Thyroid gland (tissue), 4 donors: ENCODE results near the gene MYCN. TPM values are rescaled to one million over a fixed set of nuclear protein-coding genes. Genes with fewer than 3 reads are reported as not detected.

Experiments
- DNase-seq, 2 donors: peaks; one replicate each; pipeline ENCODE4 v3.0.0-alpha.2; 2019
- H3K27ac ChIP-seq, 3 donors: fragments of 200-600 bp; sonication (generic); 1 replicate in 2 of 3; 2 replicates in 1 of 3; pipeline ENCODE4 v1.5.1; 2016 to 2019; ENCODE audit warnings: mild to moderate bottlenecking in 1 of 3, moderate library complexity in 1 of 3
- H3K27me3 ChIP-seq: fragments of 200-600 bp; sonication (generic); one replicate; pipeline ENCODE4 v1.5.1; 2019
- H3K36me3 ChIP-seq, 2 donors: fragments of 200-600 bp; sonication (generic); one replicate each; pipeline ENCODE4 v1.5.1; 2016 to 2019
- H3K4me1 ChIP-seq, 2 donors: fragments of 200-600 bp; sonication (generic); one replicate each; pipeline ENCODE4 v1.5.1; 2017 to 2019
- H3K4me3 ChIP-seq, 3 donors: fragments of 200-600 bp; sonication (generic); replicated peaks in 1 of 3; 1 replicate in 2 of 3; 2 replicates in 1 of 3; pipeline ENCODE4 v1.5.1; 2016; ENCODE audit warnings: mild to moderate bottlenecking in 1 of 3
- H3K9me3 ChIP-seq: fragments of 200-600 bp; sonication (generic); one replicate; pipeline ENCODE4 v1.5.1; 2017
- CTCF ChIP-seq, 6 experiments: fragments of 200-600 bp in 3 of 6; fragments of 450-650 bp in 3 of 6; sonication (generic) in 3 of 6; IDR thresholded peaks; one replicate each; pipeline ENCODE4 v1.5.1; 2016 to 2019; ENCODE audit warnings: antibody characterized with exemption in 6 of 6, mild to moderate bottlenecking in 2 of 6, inconsistent platforms in 1 of 6, moderate library complexity in 1 of 6
- POLR2A ChIP-seq, 2 donors: fragments of 450-650 bp; IDR thresholded peaks; one replicate each; pipeline ENCODE4 v1.6.1; 2017; ENCODE audit warnings: antibody characterized with exemption in 2 of 2, mild to moderate bottlenecking in 2 of 2, moderate library complexity in 1 of 2
- WGBS, 2 donors: methylation state at CpG; one replicate each; pipeline ENCODE4 v1.1.5; 2017; 5-methylcytosine and 5-hydroxymethylcytosine counted together
- intact Hi-C: fragments of 100-400 bp; cut with DNase I; formaldehyde crosslinking; loops from one replicate; pipeline ENCODE4 v1.15.1; 2023
- total RNA-seq, 4 donors: library from RNA; depleted of rRNA; stranded (reverse); fragments of >200 nt; gene quantifications; one replicate each; pipeline ENCODE4 v1.2.3, GENCODE V29; 2016

MYCN gene
- total RNA-seq, 4 donors from 2014 or later, result 5.9 to 13.3 (median 10.1) TPM

GRCh38 chr2:15931950-15932349 lies 8.4 kb upstream of the MYCN start:
- Histone ChIP-seq H3K27ac (no peak overlapping the region), H3K9me3 (no peaks in the 10 kb centered on the region), H3K4me3 (no peak overlapping the region), H3K27me3 (no peaks in the 10 kb centered on the region), H3K4me1 (no peaks in the 10 kb centered on the region), H3K36me3 (no peaks in the 10 kb centered on the region)
- WGBS, 2 donors, result 88 to 97% methylated on average over 5 of the region's 5 CpGs
- TF ChIP-seq POLR2A (IDR thresholded peaks at IDR 0.05) (no peak), CTCF (IDR thresholded peaks at IDR 0.05) (no peak)
- no peak for DNase-seq
- intact Hi-C loops, result loop anchor here (10.0 kb wide), 1 partner anchor 573 kb away; no protein-coding TSS in a partner anchor

- no peaks in the 10 kb centered on the region for H3K36me3 ChIP-seq
- no peak for TF ChIP-seq POLR2A (IDR thresholded peaks at IDR 0.05)
- TF ChIP-seq CTCF (IDR thresholded peaks at IDR 0.05), result no peak
- H3K4me3 ChIP-seq, result no peak overlapping the region
- 92% methylated on average over 21 of the region's 21 CpGs for WGBS, 2 donors
- no peak overlapping the region for H3K27ac ChIP-seq
- no peaks in the 10 kb centered on the region for H3K4me1 ChIP-seq
- intact Hi-C loops, result loop anchor here (10.0 kb wide), 1 partner anchor 572 kb away; no protein-coding TSS in a partner anchor
- no peaks in the 10 kb centered on the region for H3K9me3 ChIP-seq
- DNase-seq, result no peak
- H3K27me3 ChIP-seq, result no peaks in the 10 kb centered on the region
Measured at GRCh38 chr2:15932394-15933183, 7.8 kb upstream of the MYCN start.

DNA sequence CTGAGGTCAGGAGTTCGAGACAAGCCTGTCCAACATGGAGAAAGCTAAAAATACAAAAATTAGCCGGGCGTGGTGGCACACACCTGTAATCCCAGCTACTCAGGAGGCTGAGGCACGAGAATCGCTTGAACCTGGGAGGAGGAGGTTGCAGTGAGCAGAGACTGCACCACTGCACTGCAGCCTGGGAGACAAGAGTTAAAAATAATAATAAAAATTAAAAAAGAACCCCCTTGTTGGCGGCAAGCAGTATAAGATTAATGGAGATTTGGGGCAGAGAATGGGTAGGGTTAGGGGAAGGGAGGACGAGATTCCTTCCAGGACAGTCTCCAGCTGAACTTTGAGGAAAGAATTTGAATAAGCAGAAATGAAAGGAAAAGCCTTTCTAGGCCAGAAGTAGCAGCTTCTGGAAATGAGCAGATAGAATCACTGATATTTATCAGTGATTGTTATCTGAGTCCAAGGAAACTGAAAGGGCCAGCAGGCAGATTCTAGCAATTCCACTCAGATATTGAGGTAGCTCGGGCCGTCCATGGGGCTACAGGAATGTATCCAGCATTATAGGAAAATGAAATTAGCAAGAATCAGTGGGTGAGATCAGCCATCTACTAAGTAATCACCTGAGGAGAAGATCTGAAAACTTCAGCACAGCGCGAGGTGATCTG lies 7.0 kb upstream of the MYCN start:
- intact Hi-C loops, result loop anchor here (10.0 kb wide), 1 partner anchor 571 kb away; no protein-coding TSS in a partner anchor
- TF ChIP-seq POLR2A (IDR thresholded peaks at IDR 0.05), result no peak
- 90 to 93% methylated on average over 11 of the region's 11 CpGs for WGBS, 2 donors

DNA sequence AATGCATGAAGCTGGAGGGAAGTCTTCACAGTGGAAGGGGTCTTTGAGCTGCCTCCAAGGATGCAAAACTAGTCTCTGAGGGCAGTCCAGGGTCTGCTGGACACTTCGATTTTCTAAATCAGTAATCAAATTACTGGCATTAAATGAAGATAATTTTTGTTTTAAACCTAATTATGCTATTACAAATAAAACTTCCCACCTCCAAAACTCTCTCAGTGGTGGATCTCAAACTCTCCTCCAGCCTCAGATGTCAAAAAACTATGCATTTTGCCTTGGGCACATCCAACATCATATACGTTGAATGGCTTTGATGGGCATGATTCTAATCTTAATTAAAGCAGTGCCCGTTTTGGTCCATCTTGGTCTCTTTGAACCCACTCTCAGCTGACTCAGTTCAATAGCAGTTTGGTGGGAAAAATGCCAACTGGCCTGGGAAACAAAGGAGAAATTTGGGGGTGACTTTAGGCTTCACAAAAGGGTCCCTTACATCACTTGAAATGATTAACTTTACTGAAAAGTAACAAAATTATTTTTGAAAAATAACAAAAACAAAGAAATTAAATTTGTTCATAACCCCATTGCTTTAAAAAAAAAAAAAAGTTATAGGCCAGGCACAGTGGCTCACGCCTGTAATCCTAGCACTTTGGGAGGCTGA lies 5.9 kb upstream of the MYCN start:
- no peak for DNase-seq
- 92 to 93% methylated on average over 4 of the region's 4 CpGs for WGBS, 2 donors
- H3K27me3 ChIP-seq, result no peaks in the 10 kb centered on the region
- H3K4me1 ChIP-seq, result peaks cover 0 to 2% of the 10 kb centered on the region in 2 donors
- no peak overlapping the region for H3K27ac ChIP-seq
- no peaks in the 10 kb centered on the region for H3K9me3 ChIP-seq
- no peaks in the 10 kb centered on the region for H3K36me3 ChIP-seq
- H3K4me3 ChIP-seq, result no peak overlapping the region
- TF ChIP-seq POLR2A (IDR thresholded peaks at IDR 0.05), result no peak
- no peak for TF ChIP-seq CTCF (IDR thresholded peaks at IDR 0.05)
- intact Hi-C loops, result loop anchor here (10.0 kb wide), 1 partner anchor 570 kb away; no protein-coding TSS in a partner anchor

More for the DNA sequence above, 7.0 kb upstream of the MYCN start:
- no peaks in the 10 kb centered on the region for H3K4me1 ChIP-seq
- DNase-seq, result no peak
- no peaks in the 10 kb centered on the region for H3K27me3 ChIP-seq
- no peaks in the 10 kb centered on the region for H3K9me3 ChIP-seq
- no peak overlapping the region for H3K27ac ChIP-seq
- no peaks in the 10 kb centered on the region for H3K36me3 ChIP-seq
- no peak overlapping the region for H3K4me3 ChIP-seq

GRCh38 chr2:15935189-15935588 lies 5.2 kb upstream of the MYCN start:
- no peaks in the 10 kb centered on the region for H3K27me3 ChIP-seq
- intact Hi-C loops, result loop anchor here (5.0 to 10.0 kb wide), 2 partner anchors 298 to 570 kb away; no protein-coding TSS in a partner anchor
- H3K4me1 ChIP-seq, result peaks cover 0 to 10% of the 10 kb centered on the region in 2 donors
- TF ChIP-seq POLR2A (IDR thresholded peaks at IDR 0.05) (no peak), CTCF (IDR thresholded peaks at IDR 0.05) (no peak)
- H3K27ac ChIP-seq, result no peak overlapping the region
- DNase-seq, result no peak
- 96% methylated on average over 6 of the region's 6 CpGs for WGBS, 2 donors
- H3K36me3 ChIP-seq, result no peaks in the 10 kb centered on the region
- H3K9me3 ChIP-seq, result no peaks in the 10 kb centered on the region
- no peak overlapping the region for H3K4me3 ChIP-seq
